K562 (cell line): ENCODE measurements around the gene NDUFC2. TPM values are rescaled to one million over a fixed set of nuclear protein-coding genes. Genes with fewer than 3 reads are reported as not detected.

Experiments
- CEBPG ChIP-seq, 3 experiments: fragments of 200-800 bp in 1 of 3; sonication (Bioruptor generic) in 1 of 3; sonication (generic) in 1 of 3; formaldehyde crosslinking in 1 of 3; IDR thresholded peaks in 2 of 3; conservative IDR thresholded peaks in 1 of 3; 2 replicates each; pipeline versions ENCODE4 v1.6.1 to v1.8.0; 2016 to 2022; ENCODE audit warnings: missing compliant biosample characterization in 2 of 3, missing genetic modification characterization in 2 of 3, mild to moderate bottlenecking in 1 of 3, missing genetic modification reagents in 1 of 3
- E2F3 ChIP-seq: fragments of 250-450 bp; sonication (Bioruptor Pico); IDR thresholded peaks from 2 replicates; pipeline ENCODE4 v1.4.0; 2020; ENCODE audit warnings: mild to moderate bottlenecking
- ERF ChIP-seq: fragments of 450-650 bp; formaldehyde crosslinking; IDR thresholded peaks from 2 replicates; pipeline ENCODE4 v1.4.0; 2020; ENCODE audit warnings: mild to moderate bottlenecking, mixed read lengths
- HDAC8 ChIP-seq: fragments of 450-650 bp; IDR thresholded peaks from 2 replicates; pipeline ENCODE4 v1.6.1; 2016; ENCODE audit warnings: mild to moderate bottlenecking, missing genetic modification characterization, moderate library complexity, missing compliant biosample characterization
- JUND ChIP-seq, 2 experiments: IDR thresholded peaks; 2 replicates in 1 of 2; 3 replicates in 1 of 2; pipeline ENCODE4 v1.6.1; 2011; ENCODE audit warnings: borderline replicate concordance in 2 of 2, low read depth in 2 of 2, low read length in 2 of 2, improper control_type of control experiment in 1 of 2, missing biosample characterization in 1 of 2, missing genetic modification characterization in 1 of 2, missing genetic modification reagents in 1 of 2
- NR2C1 ChIP-seq, 2 experiments: fragments of 450-650 bp; IDR thresholded peaks; 2 replicates each; pipeline ENCODE4 v1.6.1; 2017; ENCODE audit warnings: mild to moderate bottlenecking in 2 of 2, antibody characterized with exemption in 1 of 2, inconsistent platforms in 1 of 2, missing compliant biosample characterization in 1 of 2, missing genetic modification characterization in 1 of 2
- NR2F6 ChIP-seq: fragments of 450-650 bp; formaldehyde crosslinking; IDR thresholded peaks from 2 replicates; pipeline ENCODE4 v1.4.0; 2020; ENCODE audit warnings: mild to moderate bottlenecking
- PCBP2 ChIP-seq: fragments of 200-400 bp; formaldehyde crosslinking; IDR thresholded peaks from 2 replicates; pipeline ENCODE4 v1.6.1; 2018; ENCODE audit warnings: low read length, low read depth, mild to moderate bottlenecking, moderate library complexity; ENCODE audit not compliant: poor library complexity, severe bottlenecking
- ZBTB11 ChIP-seq, 3 experiments: fragments of 200-800 bp in 1 of 3; fragments of 250-450 bp in 1 of 3; fragments of 450-650 bp in 1 of 3; sonication (Bioruptor Pico) in 1 of 3; sonication (Bioruptor generic) in 1 of 3; formaldehyde crosslinking in 1 of 3; IDR thresholded peaks; 2 replicates each; pipeline versions ENCODE4 v1.6.1 to v1.8.0; 2016 to 2022; ENCODE audit warnings: mild to moderate bottlenecking in 2 of 3, missing genetic modification characterization in 2 of 3, missing compliant biosample characterization in 1 of 3, moderate library complexity in 1 of 3
- ZKSCAN3 ChIP-seq: fragments of 250-450 bp; sonication (Bioruptor Pico); IDR thresholded peaks from 2 replicates; pipeline ENCODE4 v1.4.0; 2020
- ZNF121 ChIP-seq: sonication (generic); formaldehyde crosslinking; conservative IDR thresholded peaks from 2 replicates; pipeline ENCODE4 v1.8.0; 2022; ENCODE audit warnings: missing genetic modification reagents
- ZNF277 ChIP-seq: fragments of 250-450 bp; sonication (Bioruptor Pico); IDR thresholded peaks from 2 replicates; pipeline ENCODE4 v1.8.0; 2022; ENCODE audit warnings: inconsistent platforms, mild to moderate bottlenecking, moderate library complexity, borderline replicate concordance
- ZNF398 ChIP-seq: fragments of 250-450 bp; sonication (Bioruptor Pico); IDR thresholded peaks from 2 replicates; pipeline ENCODE4 v1.8.0; 2021; ENCODE audit warnings: moderate library complexity, mild to moderate bottlenecking, inconsistent platforms
- ZNF436 ChIP-seq: fragments of 250-450, 450-650 bp; sonication (Bioruptor Pico); formaldehyde crosslinking; IDR thresholded peaks from 2 replicates; pipeline ENCODE4 v1.7.0; 2020; ENCODE audit warnings: mild to moderate bottlenecking
- ZNF449 ChIP-seq: fragments of 250-450 bp; sonication (Bioruptor Pico); IDR thresholded peaks from 2 replicates; pipeline ENCODE4 v1.8.0; 2022; ENCODE audit warnings: moderate library complexity, mild to moderate bottlenecking, inconsistent platforms
- ZNF76 ChIP-seq: fragments of 250-450 bp; sonication (Bioruptor Pico); IDR thresholded peaks from 2 replicates; pipeline ENCODE4 v1.4.0; 2020; ENCODE audit warnings: mild to moderate bottlenecking, moderate library complexity, borderline replicate concordance
- ZNF778 ChIP-seq: fragments of 450-650 bp; formaldehyde crosslinking; IDR thresholded peaks from 2 replicates; pipeline ENCODE4 v1.4.0; 2020; ENCODE audit warnings: mild to moderate bottlenecking, moderate library complexity
- polyA plus RNA-seq, 8 experiments: library from polyadenylated mRNA; depleted of rRNA in 4 of 8; stranded (reverse) in 5 of 8; unstranded in 3 of 8; fragments of >200 nt; fragmentation: Nextera tagmentation in 2 of 8; fragmentation: Illumina TruSeq in 1 of 8; extraction: Ambion mirVana in 2 of 8; extraction: Trizol in 1 of 8; gene quantifications; 2 replicates each; pipeline versions ENCODE4 v1.2.1 to v1.2.3, GENCODE V29; 2011 to 2014; ENCODE audit warnings: inconsistent platforms in 1 of 8, missing spikeins in 1 of 8
- total RNA-seq, 7 experiments: library from RNA; depleted of rRNA in 6 of 7; stranded (reverse); fragments of >200 nt in 6 of 7; fragmentation: Illumina TruSeq in 2 of 7; extraction: Trizol in 2 of 7; gene quantifications; 2 replicates each; pipeline versions ENCODE4 v1.2.1 to v1.2.3, GENCODE V29; 2011 to 2021; ENCODE audit warnings: low replicate concordance in 1 of 7

NDUFC2 gene
- total and polyA plus RNA-seq, 9 of the 15 experiments (the other 6 are each of a cell fraction or from before 2014, with no cell fraction given) = 168 to 1,119 (median 442) TPM

- TF ChIP-seq ZBTB11 (CRISPR knock-in tag; IDR thresholded peaks at IDR 0.05) (no peak), ZNF436 (CRISPR knock-in tag) (no peak), NR2F6 (no peak), ZNF76 (CRISPR knock-in tag) (no peak), ZNF277 (CRISPR knock-in tag) (no peak), ZNF778 (CRISPR knock-in tag) (no peak), JUND (IDR thresholded peaks at IDR 0.05; ENCODE audit: borderline replicate concordance, low read depth, low read length) (no peak), JUND (tag; IDR thresholded peaks at IDR 0.05; ENCODE audit: borderline replicate concordance, low read depth, low read length) (no peak), HDAC8 (peak; percentile 84), CEBPG (CRISPR knock-in tag; IDR thresholded peaks at IDR 0.05) (no peak), CEBPG (tag; conservative IDR thresholded peaks at IDR 0.05 in 1 of 2, IDR thresholded peaks at IDR 0.05 in 1 of 2) (no peak), ZKSCAN3 (no peak), ERF (0 out of 2 replicates have a peak, but pooled peaks have one; percentile 60), E2F3 (CRISPR knock-in tag) (no peak), NR2C1 (IDR thresholded peaks at IDR 0.05) (no peak), NR2C1 (tag; IDR thresholded peaks at IDR 0.05) (peak; percentile 65; the same call in 1 of the 2 replicates), ZNF449 (CRISPR knock-in tag) (peak; percentile 56; the same call in 1 of the 2 replicates), ZNF398 (CRISPR knock-in tag) (0 out of 2 replicates have a peak, but pooled peaks have one; percentile 42), PCBP2 (no peak), ZNF121 (CRISPR knock-in tag) (no peak)
Measured at GRCh38 chr11:78041843-78042440, 37.7 kb downstream of the NDUFC2 start (continued).
